Measurements from ENCODE around the gene ACAA1.
"Not testable (repeated sequence)": the region's sequence is repeated elsewhere in the genome, so short reads cannot be mapped to it uniquely, and the experiment has no call there.

ACAA1 gene

GRCh38 chr3:38163117-38163840 is 26.4 kb upstream of the ACAA1 start:
- no peak overlapping the region for H3K4me3 ChIP-seq (ENCODE audit: low read depth, low read length)

DNA sequence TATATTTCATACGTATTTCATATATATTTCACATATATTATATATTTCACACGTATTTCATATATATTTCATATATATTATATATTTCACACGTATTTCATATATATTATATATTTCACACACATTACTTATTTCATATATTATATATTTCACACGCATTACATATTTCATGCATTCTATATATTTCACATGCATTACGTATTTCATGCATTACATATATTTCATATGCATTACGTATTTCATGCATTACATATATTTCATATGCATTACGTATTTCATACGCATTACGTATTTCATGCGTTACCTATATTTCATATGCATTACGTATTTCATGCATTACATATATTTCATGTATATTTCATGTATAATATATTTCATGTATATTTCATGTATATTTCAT is 23.8 kb upstream of the ACAA1 start:
- H3K4me3 ChIP-seq (ENCODE audit: low read depth, low read length): not testable (repeated sequence)

More at GRCh38 chr3:38163117-38163840, 26.4 kb upstream of the ACAA1 start:
- TF ChIP-seq, protein P1, sequence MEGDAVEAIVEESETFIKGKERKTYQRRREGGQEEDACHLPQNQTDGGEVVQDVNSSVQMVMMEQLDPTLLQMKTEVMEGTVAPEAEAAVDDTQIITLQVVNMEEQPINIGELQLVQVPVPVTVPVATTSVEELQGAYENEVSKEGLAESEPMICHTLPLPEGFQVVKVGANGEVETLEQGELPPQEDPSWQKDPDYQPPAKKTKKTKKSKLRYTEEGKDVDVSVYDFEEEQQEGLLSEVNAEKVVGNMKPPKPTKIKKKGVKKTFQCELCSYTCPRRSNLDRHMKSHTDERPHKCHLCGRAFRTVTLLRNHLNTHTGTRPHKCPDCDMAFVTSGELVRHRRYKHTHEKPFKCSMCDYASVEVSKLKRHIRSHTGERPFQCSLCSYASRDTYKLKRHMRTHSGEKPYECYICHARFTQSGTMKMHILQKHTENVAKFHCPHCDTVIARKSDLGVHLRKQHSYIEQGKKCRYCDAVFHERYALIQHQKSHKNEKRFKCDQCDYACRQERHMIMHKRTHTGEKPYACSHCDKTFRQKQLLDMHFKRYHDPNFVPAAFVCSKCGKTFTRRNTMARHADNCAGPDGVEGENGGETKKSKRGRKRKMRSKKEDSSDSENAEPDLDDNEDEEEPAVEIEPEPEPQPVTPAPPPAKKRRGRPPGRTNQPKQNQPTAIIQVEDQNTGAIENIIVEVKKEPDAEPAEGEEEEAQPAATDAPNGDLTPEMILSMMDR (IDR thresholded peaks at IDR 0.05; ENCODE audit: low read depth, low read length): no peak

GRCh38 chr3:38158472-38158871 is 21.5 kb upstream of the ACAA1 start:
- TF ChIP-seq, protein P1 (IDR thresholded peaks at IDR 0.05; ENCODE audit: low read depth, low read length): no peak
- no peak overlapping the region for H3K4me3 ChIP-seq (ENCODE audit: low read depth, low read length)

DNA sequence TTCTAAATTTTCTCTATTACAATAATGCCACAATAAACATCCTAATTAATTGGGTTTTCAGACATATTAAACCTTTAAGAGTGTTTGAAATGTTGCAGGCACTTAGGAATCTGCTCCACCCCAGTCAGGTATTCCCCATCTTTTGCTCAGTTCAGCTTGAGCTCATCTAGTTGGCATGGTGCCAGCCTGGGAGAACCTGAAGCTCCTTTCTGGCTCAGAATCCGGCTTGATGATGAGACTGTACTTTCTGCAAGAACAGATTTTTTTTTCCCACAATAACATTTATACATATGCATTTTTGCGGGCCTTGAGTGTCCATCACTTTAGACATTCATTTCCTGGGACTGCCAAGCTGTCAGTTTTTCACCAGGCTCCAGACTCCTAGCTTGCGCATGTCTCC is 20.7 kb upstream of the ACAA1 start:
- no peak overlapping the region for H3K4me3 ChIP-seq (ENCODE audit: low read depth, low read length)
- TF ChIP-seq, protein P1 (IDR thresholded peaks at IDR 0.05; ENCODE audit: low read depth, low read length): no peak

- no peak overlapping the region for H3K4me3 ChIP-seq (ENCODE audit: low read depth, low read length)
- TF ChIP-seq, protein P1 (IDR thresholded peaks at IDR 0.05; ENCODE audit: low read depth, low read length): no peak
Observed at GRCh38 chr3:38157117-38157516, 20.2 kb upstream of the ACAA1 start.

GRCh38 chr3:38155825-38156224 is 18.9 kb upstream of the ACAA1 start:
- TF ChIP-seq, protein P1 (IDR thresholded peaks at IDR 0.05; ENCODE audit: low read depth, low read length): no peak
- H3K4me3 ChIP-seq (ENCODE audit: low read depth, low read length): no peak overlapping the region

DNA sequence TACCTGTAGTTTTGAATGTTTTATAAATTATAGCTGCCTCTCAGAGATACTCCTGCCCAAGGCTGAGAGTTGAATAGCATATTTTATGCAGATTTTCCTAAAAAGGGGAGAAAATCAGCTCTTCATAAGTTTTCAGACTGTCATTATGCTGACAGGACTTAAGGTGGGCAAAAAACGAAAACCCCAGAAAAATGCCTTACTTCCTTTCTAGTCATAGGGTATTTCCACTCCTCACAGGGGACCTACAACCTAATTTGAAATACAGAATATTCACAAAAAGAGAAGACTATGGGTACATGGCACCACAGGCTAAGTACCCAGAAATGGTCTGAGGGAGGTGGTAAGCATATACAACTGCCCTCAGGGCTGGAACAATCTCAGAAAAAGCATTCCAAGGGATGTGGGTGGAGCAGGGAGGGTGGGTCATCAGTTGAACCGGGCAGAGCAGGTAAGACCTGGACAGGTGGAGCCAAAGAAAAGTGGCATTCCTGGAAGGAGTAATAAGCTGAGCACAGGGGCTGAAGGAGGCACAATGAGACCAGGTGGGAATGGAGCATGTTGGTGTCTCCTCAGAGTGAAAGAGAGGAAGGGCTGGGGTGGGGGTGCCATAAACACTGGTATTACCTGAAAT is 17.8 kb upstream of the ACAA1 start:
- TF ChIP-seq, protein P1 (IDR thresholded peaks at IDR 0.05; ENCODE audit: low read depth, low read length): no peak
- H3K4me3 ChIP-seq (ENCODE audit: low read depth, low read length): no peak overlapping the region

All from WI38 (cell line).